IPS-18a (cell line): ENCODE results near the gene FCHSD1.

Experiments used
- H3K27ac ChIP-seq: one replicate; pipeline ENCODE4 v1.5.1; 2013; ENCODE audit warnings: low read length
- H3K27me3 ChIP-seq: one replicate; pipeline ENCODE4 v1.6.1; 2013; ENCODE audit warnings: mild to moderate bottlenecking, low read length; ENCODE audit not compliant: control insufficient read depth, insufficient read depth
- H3K36me3 ChIP-seq: one replicate; pipeline ENCODE4 v1.6.1; 2013; ENCODE audit warnings: low read depth, low read length; ENCODE audit not compliant: control insufficient read depth
- H3K4me1 ChIP-seq: one replicate; pipeline ENCODE4 v1.6.1; 2013; ENCODE audit warnings: low read depth, low read length; ENCODE audit not compliant: control insufficient read depth
- H3K4me3 ChIP-seq: one replicate; pipeline ENCODE4 v1.5.1; 2013; ENCODE audit warnings: low read length
- H3K9ac ChIP-seq: one replicate; pipeline ENCODE4 v1.6.1; 2013; ENCODE audit warnings: mild to moderate bottlenecking, low read length, moderate library complexity
- H3K9me3 ChIP-seq: one replicate; pipeline ENCODE4 v1.6.1; 2013; ENCODE audit warnings: low read depth, low read length; ENCODE audit not compliant: control insufficient read depth

Gene FCHSD1

DNA sequence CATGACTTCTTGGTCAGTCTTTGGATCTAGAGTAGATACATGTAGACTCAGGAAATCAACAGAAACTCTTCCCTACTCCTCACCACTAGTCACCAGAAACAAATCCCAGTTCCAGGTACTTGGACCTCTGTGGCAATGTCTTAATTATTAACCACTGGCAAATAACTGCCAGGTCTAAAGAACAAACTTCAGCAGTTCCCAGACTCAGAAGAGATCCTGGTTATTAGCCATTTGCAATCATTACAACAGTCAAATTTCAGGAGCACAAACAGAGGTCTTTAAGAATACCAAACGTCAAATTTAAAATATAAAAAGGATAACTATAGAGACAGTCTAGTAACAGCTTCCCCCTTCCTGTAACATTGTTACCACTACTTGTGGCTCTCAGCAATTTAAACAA is 42.7 kb downstream of the FCHSD1 start:
- no peak overlapping the region for H3K9ac ChIP-seq
- H3K4me3 ChIP-seq = no peak overlapping the region
- H3K36me3 ChIP-seq = no peaks in the 10 kb centered on the region
- H3K4me1 ChIP-seq = no peaks in the 10 kb centered on the region
- H3K27me3 ChIP-seq = no peaks in the 10 kb centered on the region
- no peaks in the 10 kb centered on the region for H3K9me3 ChIP-seq
- no peak overlapping the region for H3K27ac ChIP-seq

DNA sequence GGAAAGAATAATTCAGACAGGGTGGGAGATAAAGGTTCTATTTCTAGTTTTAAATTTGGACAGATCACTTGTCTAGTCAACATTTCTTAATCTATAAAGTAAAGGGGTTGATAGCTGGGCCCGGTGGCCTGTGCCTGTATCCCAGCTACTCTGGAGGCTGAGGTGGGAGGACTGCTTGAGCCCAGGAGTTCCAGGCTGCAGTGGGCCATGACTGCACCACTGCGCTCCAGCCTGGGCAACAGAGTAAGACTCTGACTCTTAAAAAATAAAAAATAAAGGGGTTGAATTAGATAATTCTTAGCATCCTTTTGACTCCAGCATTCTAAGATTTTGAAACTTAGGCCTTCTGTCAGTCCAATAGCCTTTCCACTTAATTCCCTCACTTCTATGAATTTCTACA is 43.2 kb downstream of the FCHSD1 start:
- H3K4me1 ChIP-seq = no peaks in the 10 kb centered on the region
- no peaks in the 10 kb centered on the region for H3K27me3 ChIP-seq
- H3K9ac ChIP-seq = no peak overlapping the region
- H3K36me3 ChIP-seq = no peaks in the 10 kb centered on the region
- H3K27ac ChIP-seq = no peak overlapping the region
- no peaks in the 10 kb centered on the region for H3K9me3 ChIP-seq
- no peak overlapping the region for H3K4me3 ChIP-seq

DNA sequence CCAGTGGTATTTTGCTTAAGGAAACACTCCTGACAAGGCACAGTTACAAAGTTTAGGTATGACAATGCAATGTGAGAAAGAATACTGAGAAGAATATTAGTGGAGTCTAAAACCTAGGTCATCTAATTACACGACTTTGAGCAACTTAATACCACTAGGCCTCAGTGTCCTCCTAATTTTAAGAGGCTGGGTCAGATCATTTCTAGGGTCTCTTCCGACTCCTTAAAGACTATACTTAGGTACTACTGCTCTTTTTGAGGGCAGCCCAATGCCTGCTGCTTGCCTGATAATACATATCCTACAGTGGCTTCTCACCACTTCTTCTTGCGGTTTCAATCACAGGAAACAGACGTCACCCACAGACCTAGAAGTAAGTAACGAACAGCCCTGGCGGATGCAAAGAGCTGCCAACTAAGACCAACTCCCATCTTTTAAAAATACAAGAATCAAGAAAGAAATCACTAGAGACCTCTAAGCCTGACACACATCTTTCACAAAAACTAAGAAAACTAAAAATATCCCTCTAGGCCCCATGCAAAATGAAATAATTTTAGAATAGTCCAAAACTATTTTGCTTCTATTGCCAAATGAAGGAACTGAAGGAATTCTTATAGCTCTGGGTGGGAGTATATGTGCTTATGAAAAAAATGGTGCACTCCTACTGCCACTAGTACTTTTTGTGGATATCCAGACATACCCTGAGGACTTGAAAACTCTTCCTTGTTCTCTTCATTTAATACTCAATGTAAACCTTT is 45.5 kb downstream of the FCHSD1 start:
- H3K9ac ChIP-seq = no peak overlapping the region
- H3K4me1 ChIP-seq = no peaks in the 10 kb centered on the region
- no peaks in the 10 kb centered on the region for H3K36me3 ChIP-seq
- H3K9me3 ChIP-seq = no peaks in the 10 kb centered on the region
- no peaks in the 10 kb centered on the region for H3K27me3 ChIP-seq
- H3K27ac ChIP-seq = no peak overlapping the region
- no peak overlapping the region for H3K4me3 ChIP-seq

DNA sequence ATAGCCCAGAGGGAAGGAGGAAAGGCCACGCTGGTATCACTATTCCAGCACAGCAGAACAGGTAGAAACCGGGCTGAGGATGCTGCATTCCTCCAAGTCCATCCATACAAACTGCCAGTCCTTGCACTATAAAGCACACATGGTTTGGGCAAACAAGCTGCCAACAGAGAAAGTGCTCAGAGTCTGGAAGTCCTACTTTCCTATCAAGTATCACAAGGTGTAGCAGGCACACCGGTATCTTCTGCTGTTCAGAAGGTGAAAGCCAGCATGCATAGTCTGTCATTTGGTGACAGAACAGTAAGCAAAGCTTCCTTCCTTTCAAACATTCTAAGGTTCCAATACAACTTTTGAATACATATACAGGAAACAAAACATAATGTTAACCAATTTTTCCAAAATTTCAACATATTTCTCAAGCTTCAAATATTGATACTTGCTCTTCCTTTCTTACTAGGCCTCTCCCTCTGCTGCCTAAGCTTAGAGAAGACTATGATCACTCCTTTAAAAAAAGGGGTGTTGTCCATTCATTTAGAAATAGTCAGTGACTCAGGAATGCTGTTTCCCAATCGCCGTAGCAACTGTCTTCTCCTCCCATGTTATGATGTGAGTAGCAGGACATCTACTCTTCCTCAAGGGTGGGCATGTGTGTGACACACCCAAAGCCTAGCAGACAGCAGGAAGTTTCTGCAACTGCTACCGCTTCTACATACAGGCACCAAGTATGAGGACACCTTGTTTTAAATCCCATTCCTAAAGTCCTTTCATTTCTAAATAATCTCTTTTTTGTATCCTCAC is 47.1 kb downstream of the FCHSD1 start:
- no peaks in the 10 kb centered on the region for H3K4me1 ChIP-seq
- no peaks in the 10 kb centered on the region for H3K9me3 ChIP-seq
- no peak overlapping the region for H3K27ac ChIP-seq
- H3K36me3 ChIP-seq = no peaks in the 10 kb centered on the region
- H3K27me3 ChIP-seq = no peaks in the 10 kb centered on the region
- no peak overlapping the region for H3K9ac ChIP-seq
- no peak overlapping the region for H3K4me3 ChIP-seq

DNA sequence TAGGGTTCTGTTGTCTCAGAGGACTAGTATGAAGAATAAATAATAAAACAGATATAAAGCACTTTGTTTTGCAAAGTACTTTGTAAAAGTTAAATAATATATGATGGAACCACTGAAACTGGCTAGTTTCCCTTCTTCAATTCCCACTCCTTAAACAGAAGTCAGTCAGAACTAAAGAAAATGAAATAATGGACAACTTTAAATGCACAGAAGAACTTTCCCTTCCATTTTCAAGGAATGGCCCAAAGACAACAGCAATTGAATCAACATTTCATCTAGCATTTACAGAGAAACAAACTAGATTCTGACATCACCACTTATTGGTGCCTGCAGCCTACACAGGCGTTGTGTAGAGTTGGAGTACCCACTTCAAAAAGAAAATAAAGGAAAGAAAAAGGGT is 48.6 kb downstream of the FCHSD1 start:
- no peaks in the 10 kb centered on the region for H3K27me3 ChIP-seq
- no peaks in the 10 kb centered on the region for H3K9me3 ChIP-seq
- no peaks in the 10 kb centered on the region for H3K4me1 ChIP-seq
- H3K4me3 ChIP-seq = no peak overlapping the region
- H3K36me3 ChIP-seq = no peaks in the 10 kb centered on the region
- no peak overlapping the region for H3K9ac ChIP-seq
- H3K27ac ChIP-seq = no peak overlapping the region

DNA sequence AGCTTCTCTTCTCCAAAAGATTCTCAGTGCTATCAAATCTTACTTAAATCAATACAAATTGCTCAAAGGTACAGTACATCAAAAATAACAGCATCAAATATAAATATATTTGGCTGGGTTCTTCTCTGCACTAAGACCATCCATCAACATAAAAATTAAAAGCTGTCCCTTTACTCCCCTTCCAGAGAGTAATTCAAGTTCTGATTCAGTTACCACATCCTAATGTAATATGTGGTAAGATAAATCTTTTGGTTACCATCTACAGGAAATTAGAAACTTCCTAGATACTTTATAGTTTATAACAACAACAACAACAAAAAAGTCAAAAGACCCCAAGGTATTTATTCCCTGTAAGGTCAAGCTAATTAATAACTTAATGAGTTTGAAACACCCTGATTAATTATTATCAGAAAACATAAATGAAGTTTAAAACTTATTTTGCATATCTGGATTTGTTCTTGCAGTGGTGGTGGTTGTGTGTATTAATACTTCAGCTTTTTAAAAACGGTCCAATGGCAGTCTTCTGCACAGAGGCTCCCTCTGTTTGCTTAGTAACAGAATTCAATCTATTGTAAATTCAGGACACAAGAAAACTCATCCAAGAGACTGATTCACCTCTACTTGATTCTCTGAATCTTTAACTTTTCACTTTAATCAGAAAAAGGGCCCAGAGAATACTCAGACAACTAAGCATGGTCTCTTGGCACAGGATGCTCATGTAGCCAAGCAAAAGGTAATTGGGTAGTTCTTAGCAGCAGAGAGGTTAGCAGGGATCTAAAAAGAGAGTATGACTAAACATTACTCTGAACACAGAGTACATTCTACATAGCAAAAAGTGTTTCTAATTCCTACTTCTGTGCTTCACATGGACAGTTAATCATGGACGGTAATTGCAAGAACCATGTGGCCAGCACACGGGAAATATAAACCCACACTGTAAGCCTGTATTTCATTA is 52.5 kb downstream of the FCHSD1 start:
- Histone ChIP-seq H3K4me1 (no peaks in the 10 kb centered on the region), H3K4me3 (no peak overlapping the region), H3K36me3 (no peaks in the 10 kb centered on the region), H3K27ac (no peak overlapping the region), H3K9ac (no peak overlapping the region), H3K9me3 (no peaks in the 10 kb centered on the region), H3K27me3 (no peaks in the 10 kb centered on the region)

DNA sequence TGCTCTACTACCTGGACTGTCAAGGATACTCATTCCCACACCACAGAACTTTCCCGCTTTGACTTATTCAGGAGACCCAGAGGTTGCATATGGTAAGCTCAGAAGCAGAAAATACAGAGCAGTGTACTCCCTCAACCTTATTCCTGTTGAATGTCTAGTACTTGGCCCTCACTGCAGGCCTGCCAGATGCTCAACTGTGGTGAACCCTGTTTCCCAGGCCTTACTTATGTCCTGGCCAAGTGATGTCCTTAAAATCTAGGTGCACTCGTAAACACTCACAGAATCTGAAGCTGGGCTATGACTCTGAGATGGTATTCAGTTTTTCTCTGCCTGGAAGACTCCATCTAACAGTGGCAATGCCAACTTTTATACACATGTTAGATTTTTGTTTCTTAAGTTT is 53.4 kb downstream of the FCHSD1 start:
- Histone ChIP-seq H3K27ac (no peak overlapping the region), H3K27me3 (no peaks in the 10 kb centered on the region), H3K4me3 (no peak overlapping the region), H3K4me1 (no peaks in the 10 kb centered on the region), H3K9ac (no peak overlapping the region), H3K9me3 (no peaks in the 10 kb centered on the region), H3K36me3 (no peaks in the 10 kb centered on the region)

DNA sequence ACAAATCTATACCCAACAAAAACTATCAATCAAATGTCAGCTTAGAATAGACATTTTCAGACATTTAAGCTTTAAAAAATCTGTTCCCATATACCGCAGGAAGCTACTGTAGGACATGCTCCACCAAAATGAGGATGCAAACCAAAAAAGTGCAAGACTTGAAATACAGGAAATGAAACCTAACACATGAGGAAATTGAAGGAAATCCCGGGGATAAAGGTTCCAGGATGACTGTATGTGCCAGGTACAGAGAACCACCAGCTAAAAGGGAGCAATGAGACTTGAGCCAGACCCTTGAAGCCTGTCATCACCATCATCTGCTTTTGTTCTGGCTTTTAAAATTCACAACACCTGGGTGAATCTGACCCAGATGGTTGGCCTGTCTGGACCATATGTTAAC is 53.8 kb downstream of the FCHSD1 start:
- Histone ChIP-seq H3K9me3 (no peaks in the 10 kb centered on the region), H3K36me3 (no peaks in the 10 kb centered on the region), H3K4me1 (no peaks in the 10 kb centered on the region), H3K4me3 (no peak overlapping the region), H3K9ac (no peak overlapping the region), H3K27me3 (no peaks in the 10 kb centered on the region), H3K27ac (no peak overlapping the region)

DNA sequence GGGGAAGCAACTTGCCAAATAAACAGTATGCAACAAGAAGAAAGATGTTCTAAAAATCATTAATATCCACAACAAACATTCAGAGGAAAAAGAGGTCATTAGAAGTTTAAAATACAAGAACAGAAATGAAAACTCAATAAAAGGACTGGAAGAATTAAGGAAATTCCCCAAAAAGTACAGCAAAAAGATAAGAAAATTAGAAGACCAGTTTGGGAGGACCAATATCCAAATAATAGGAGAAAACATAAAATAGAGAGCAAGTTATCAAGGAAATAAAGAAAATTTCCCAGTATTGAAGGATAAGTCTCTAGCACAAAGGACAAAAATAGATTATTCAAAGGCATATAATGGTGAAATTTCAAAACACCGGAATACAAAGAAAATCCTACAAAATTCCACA is 54.4 kb downstream of the FCHSD1 start:
- H3K36me3 ChIP-seq = no peaks in the 10 kb centered on the region
- no peak overlapping the region for H3K4me3 ChIP-seq
- H3K27me3 ChIP-seq = no peaks in the 10 kb centered on the region
- no peaks in the 10 kb centered on the region for H3K9me3 ChIP-seq
- no peaks in the 10 kb centered on the region for H3K4me1 ChIP-seq
- no peak overlapping the region for H3K27ac ChIP-seq
- H3K9ac ChIP-seq = no peak overlapping the region

DNA sequence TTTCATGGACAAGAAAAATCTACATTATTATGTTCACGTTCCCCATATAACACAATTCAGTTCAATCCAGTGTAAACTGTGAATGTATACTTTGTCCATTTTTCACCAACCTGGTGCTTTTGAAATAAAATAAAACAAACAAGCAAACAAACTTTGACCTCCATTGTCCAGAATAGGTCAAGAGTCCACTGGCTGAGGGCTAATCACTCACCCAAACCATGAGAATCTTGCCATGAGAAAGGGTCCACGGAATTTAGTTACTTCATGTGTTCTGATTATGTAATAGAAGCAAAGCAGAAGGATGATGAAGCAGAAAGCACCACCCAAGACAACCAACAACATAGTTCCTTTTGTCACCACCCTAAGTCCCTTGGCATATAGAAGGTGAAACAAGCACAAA is 61.1 kb downstream of the FCHSD1 start:
- H3K9me3 ChIP-seq = no peaks in the 10 kb centered on the region
- H3K27ac ChIP-seq = no peak overlapping the region
- no peak overlapping the region for H3K4me3 ChIP-seq
- no peak overlapping the region for H3K9ac ChIP-seq
- H3K27me3 ChIP-seq = no peaks in the 10 kb centered on the region
- no peaks in the 10 kb centered on the region for H3K4me1 ChIP-seq
- peaks cover 10% of the 10 kb centered on the region for H3K36me3 ChIP-seq
